NK-92 (cell line): Measurements from ENCODE around the gene CBX4.

Experiments used
- DNase-seq: peaks from one replicate; lab custom pipeline; 2025; ENCODE audit not compliant: unreplicated experiment; lab: John Stamatoyannopoulos, UW

Gene CBX4

DNA sequence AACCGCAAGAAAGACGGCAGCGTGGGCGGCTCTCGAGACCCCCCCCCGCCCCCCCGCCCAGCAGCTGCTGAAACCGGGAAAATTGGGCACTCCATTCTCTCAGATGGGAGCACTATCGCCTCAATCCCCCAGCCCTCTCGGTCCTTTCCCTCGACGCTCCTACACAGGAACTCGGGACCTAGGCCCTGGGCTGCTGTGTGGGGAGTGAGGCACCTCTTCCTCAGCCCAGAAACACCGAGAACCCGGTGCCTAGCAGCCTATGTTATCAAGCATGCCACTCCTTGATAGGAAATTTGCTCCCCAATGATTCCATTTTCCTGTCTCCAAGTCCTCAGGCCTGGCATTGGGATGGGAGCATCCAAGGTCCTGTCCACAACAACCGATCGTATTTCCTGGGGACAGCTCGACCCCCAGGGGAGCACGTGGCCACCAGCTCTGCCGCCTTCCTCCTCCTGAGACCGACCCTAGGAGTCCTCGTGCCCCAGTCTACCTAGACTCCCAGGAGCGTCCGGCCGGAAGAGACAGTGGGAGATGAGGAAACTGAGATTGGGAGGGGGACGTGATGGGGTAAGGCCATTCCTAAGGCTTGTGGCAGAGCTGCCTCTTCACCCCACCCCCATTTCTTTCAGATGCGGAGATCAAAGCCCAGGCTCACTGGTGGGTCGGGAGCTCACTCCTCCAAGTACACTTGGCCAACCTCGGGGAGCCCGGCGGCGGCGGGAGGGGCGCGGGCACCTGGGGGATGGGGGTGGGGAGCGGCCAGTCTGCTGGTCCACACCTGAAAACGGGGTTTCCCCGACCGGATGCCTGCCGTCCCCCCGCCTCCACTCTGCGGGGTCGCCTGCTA, 24.9 kb downstream of the CBX4 start:
- DNase-seq, result no peak

DNA sequence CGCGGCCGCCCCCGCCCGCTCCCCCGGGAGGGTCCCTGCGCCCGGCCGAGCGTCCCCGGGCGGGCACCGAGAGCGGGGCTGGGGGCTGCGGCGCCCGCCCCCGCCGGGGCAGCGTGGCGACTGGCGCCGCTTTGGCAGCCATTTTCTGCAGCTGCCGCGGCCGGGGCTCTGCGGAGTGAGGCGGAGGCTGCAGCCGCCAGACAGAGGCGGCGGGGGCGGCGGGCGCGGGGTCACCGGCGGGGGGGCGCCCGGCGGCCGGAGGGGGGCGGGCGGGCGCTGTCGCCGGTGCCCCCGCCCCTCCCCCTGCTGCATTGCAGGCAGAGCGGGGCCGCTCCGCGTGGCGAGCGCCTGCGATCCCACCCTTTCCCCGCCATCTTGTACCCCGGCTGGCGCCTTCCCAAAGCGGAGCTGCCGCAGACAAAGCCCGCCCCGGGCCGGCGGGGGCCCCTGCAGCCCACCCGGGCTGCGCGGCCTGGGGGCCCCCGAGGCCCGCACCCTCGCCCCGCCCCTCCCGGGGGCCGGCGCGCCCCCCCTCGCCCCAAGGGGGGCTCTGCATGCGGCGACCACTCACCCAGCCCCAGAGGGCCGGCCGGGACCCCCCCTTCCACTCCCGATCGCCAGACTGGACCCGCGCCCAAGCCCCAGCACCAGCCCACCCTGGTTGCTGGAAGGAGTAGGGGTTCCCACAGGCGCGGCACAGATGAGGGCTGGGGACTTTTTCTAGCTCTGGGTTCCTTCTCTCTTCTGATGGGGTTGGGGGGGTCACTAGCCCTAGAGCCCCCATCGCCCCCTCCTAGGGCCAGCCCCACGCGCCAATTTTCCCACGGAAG, 25.7 kb downstream of the CBX4 start:
- no peak for DNase-seq

DNA sequence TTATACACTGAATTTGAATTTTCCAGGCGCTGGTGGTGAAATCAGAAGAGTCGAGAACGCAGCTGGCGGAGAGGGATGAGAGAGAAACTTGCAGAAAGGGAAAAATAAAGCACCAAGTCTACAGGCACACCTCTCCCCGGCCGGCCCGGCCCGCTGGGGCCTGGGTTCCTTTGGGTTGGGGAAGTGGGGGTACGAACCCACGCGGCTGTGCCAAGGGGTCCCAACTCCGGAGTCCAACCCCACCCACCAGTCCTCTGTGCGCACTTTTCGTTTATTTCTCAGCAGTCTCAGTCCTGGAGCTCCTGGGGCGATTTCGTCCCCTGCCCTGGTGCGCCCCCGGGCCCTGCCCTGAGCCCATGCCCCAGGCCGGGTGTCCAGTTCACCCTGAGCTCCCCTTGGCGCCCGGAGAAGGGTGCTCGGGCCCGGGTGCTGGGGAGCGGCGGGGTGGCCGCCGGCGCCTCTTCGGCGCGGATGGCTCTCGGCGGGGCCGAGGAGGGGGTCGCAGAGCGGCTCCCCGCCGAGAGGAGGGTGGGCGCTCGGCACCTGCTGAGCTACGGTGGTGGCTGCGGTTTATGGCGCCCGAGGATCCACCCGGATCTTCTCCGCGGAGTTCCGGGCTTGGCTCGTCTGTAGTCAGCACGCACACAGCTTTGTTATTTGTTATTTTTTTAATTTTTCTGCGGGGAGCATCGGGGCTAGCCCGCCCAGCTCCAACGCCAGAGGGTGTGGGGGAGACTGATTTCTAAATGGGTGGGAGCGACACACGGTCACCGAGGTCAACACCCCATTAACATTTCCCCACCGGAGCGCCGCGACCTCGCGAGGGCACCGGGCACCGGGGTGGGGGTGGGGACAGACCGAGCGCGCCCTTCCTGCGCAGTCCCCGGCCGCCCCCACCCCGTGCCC, 26.6 kb downstream of the CBX4 start:
- DNase-seq, result no peak

DNA sequence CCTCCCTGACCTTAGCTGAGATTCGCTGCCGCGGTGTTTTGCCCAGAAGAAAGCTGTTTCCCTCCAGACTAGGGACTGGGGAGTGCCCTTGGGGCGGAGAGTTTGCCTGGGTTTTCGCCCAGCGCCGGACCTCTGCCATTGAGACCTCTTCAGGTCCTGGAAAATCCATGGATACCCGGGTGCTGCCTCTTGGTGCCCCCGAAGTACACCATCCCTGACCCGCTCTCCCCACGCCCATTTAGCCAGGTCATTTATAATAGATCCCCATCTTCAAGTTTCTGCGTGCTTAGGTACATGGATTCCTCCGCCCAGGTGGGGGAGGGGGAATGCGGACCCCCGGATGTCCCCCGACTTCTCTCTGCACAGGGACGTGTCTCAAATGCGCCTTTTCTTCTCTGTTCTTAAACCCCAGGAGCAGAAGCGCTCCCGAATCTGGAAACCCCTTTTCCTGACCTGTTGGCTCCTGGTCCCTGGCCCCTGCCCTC, 27.3 kb downstream of the CBX4 start:
- no peak for DNase-seq

DNA sequence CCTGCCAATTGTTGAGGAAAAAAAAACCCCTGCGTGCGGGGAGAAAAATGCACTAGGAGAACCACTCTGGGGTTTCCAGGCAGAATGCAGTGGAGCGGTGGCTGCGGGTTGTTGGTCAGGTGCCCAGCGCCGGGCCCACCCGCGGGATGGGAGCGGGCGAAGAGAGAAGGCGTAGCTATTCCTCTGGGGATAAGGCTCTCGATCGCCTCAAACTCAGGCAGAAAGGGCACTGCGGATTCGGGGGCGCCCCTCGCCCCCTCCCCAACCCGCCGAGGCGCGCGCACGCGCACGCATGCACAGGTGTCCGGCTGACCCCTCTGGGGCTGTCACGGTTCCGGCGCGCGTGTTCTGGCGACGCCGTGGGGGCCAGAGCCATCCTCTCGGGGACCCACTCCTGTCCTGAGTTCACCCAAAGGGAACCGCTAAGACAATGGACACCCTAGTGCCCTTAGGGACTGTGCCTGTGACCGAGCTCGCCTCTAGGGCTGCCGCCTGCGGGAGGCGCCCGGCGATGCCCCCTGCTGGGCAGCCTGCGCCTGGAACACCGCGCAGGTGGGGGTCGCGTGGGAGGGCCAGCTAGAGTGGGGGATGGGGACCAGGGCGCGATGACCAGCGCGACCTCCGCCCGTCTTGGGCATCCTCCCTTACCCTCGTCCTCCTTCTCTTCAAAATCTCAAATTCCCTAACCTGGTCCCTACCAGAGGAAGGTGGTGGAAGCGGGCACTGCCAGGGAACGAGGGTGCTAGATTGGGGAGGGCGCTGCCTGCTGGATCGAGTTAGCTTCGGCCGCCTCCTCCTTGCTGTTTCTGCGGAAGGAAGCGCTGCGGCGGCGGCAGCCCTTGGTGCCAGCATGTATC, 28.0 kb downstream of the CBX4 start:
- no peak for DNase-seq

DNA sequence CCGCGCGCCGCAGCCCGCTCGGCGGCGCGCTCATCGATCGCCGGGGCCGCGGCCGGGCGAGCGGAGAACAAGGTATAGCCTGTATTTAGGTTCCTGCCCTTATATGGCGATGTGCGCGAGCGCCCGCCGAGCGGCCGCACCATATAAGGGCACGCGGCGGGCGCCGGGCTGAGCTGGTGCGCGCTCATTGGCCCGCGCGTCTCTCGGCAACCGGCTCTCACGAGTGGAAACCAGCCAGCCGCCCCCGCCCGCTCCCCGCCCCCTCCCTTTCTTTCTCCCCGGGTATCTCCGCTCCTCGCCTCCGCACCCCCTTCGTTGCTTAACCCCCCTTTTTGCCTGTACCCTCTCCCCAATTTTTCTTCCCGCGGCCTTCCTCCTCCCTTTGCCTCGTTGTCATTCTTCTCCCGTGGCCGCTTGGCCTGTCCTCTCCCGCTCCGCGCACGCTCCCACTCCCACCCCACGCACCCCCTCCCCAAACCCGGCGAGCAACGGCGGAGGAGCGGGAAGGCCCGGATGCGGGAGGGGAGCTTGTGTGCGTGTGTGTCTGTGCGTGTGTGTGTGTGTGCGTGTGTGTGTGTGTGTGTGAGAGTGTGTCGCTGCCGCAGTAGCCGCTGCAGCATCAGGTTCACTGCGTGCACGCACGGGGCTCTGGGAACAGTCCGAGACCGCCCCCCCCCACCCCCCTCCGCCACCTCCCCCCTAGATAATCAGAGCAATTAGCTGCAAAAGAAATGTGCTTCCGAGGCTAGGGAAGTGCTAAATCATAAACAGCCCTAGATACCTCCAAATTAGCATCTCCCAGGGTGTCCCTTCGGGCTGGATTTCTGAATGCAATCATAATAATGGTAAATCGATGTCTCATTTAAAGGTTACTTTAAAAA, 28.9 kb downstream of the CBX4 start:
- no peak for DNase-seq

DNA sequence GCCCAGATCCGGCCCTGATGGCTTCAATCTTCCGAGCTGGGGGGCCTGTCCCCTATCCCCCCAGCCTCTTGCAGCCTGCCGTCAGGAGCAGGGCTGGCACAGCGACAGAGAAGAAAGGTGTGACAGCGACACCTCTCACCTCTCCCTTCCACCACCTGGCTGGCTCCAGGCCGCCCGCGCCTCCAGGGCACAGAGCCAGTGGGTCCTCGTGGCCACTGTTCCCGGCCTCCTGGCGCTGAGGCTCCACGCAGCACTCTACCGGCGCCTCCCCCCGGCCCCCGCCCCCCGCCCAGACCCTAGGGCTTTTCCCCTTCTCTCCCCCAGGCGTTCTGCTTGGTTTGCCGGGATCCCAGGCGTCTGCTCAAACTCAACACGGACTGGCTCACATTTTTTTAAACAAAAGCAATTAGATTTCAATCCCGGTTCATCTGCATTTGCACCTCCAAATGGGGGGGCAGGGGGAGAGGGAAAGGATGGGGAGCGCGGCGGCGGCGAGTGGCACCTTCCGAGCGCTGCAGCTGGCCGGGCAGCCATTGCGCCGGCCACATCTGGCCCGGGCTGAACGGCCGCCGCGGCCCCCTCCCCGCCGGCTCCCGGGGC, 29.6 kb downstream of the CBX4 start:
- DNase-seq, result no peak

DNA sequence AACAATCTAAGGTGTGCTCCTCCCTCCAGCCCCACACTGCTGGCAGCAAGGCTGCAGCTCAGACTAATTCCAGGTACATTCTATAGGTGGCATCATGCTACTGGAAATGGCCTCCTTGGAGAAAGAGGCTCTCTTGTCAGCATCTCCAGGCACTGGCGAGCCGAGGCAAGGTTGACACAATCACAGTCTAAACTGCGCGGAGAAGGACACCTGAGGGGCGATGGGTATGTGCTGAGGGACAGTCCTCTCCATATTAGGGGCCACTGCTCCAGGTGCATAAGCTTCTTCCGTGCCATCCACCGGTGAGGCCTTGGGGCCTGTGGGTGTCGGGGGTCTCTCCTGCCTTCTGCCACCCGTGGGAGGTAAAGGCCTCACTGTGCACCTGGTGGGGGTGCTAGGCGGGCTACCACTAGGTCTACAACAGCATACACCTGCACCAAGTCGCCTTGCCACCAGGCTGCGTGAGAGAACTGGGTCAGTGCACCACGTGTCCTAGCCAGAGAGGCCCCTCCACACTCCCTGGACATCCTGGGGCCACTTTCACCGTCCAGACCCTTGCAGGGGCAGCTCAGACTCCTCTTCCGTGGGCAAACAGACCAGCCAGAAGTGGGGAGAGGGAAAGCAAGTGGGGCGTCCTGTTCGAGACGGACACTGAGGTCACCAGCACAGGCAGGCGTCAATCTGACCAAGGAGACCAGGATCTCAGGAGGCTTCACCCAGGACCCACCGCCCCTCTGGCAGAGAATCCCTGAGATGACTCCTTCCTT, 30.3 kb downstream of the CBX4 start:
- no peak for DNase-seq

DNA sequence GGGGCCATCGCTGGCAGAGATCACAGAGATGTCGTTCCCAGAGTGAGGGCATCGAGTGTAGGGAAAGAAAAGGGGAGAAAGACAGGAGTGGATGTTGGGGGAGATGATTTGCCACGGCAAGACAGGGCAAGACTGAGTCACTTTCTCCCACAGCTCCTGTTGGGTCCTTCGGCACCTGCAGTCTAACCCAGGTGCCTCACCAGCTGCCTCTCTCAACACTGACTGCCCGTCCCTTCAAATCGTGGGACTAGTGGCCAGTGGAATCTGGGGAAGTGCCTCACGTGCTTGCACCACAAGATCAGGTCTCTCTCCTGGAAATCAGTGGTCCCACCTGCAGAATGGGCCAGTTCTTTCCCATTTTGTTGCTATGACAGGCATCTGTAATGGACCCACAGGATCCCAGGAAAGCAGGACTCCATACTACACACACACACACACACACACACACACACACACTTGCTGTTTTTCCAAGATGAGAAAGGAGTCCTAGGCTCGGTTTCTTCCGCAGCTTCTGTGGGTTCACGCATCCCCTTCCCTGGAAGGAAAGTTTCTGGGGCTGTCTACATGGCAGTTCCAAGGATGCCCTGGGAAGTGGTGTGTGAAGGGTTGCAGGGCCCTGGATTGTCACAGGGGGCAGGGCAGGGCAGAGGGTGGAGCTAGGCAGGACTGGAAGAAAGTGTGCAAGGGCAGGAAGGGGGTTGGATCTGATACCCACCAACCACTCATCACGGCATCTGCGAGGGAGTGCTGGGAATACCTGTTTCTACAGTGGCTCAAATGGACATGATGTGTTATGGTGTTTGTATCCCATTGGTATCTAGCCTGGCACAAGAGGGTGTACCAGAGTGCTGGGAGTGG, 32.1 kb downstream of the CBX4 start:
- DNase-seq, result no peak

DNA sequence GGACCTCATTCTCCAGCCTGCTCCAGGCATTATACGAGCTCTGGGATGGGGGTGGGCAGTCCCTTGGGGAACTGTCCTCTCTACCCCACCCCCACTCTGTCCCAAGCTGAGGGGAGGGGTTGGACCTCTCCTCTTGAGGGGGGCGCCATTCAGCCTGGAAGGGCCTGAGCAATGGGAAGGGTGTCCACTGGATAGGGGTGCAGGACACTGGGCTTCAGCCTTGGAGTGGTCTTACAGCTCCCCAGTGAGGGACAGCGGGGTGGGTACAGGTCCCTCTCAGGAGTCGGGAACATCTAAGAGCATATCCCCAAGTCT, 32.8 kb downstream of the CBX4 start:
- no peak for DNase-seq

DNA sequence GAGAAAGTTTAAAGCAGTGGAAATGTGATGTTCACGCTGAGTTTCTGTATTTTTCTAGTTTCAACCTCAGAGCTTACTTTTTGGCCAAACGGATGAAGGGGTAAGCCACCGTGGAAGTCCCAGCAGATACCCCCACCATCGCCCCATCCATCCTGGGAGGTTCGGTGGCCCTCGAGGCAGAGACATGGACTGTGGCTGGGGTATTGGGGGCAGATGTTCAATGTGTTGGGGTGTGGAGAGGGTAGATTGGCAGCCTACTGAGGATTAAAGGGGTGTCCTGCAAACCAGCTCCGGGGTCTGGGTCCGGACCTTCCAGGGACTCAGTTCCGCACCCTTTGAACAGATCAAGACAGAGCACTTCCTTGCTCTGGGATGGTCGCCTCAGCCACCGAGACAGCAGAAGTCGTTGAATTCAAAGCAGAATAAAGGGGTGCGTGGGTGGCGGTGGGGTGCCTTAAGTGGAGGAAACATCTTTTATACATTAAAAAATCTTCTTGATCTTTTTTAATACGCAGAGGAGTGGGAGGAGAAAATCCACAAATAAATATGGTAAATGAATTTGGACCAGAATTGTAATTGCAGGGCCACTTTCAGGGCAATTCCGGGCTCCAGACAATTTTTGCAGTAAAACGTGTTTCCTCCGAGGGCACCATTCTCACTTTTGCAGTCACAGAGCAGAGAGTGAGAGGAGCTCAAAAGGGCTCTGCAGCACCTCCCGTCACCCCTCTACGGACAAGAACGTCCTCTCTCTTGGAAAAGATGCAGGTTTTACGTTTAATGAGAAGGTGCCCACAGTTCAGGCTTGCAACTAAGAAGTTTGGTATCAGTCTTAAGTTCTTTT, 34.2 kb downstream of the CBX4 start:
- no peak for DNase-seq

DNA sequence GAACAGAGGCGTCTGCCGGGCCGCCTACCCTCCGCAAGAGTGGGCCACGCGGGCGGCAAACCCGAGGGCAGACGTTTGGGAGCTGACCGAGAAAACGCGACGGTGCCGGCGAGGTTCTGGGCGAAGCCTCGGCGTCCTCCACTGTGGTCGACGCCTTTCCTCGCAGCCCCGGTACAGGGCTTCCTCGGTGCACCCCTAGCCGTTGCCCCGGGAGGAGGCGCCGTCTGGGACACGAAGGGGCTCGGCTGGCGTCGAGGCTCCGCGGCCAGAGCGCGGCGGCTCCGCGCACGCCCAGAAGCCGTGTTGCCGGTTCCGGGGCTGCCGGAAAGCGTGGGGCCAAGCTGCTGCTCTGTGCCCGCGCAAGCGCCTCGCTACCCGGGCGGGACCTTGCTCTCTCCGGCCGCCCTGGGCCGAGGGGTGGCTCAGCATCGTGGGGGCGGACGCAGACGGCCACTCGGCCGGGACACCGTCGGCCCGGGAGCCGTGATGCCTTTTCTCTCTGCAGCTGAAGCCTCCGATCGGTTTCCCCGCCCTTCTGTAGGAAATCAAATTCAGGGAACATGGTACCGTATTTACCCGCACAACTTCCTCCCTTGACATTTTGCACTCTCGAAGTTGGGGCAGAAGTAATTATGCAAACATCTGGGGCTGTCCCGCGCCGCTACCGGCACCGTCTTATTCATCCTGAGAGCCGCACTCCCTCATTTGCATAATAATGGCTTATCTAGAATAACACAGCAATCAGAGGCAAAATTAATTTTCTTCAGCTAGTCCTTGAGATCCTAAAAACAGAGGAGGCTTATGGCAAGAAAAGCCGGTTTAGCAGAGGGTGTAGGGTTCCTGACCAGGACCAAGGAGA, 35.0 kb downstream of the CBX4 start:
- no peak for DNase-seq

DNA sequence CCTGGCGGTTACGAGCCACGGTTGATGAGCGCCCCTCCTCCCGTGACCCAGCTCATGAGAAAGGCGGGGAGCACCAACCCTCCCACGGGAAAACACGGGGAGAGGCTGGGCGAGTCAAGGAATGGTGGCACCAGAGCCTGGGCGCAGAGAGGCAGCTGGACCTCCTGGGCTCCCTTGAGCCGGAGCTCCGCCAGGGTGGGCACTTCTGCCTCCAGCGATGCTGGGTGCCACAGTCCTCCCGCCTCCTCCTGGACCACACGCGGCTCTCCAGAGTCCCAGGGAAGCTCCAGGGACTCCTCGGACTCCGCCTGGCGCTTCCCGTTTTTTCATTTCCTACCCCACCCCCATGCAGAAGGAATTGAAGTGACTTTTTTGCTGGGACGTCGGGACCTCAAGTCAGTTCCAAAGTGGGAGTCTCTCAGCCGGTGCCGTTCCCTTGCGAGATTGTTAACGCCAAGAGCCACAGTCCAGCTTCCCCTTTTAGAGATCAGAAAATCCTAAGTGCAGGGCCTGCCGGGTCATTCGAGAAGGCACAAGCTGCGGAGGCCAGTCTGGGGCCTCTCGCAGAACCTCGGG, 35.7 kb downstream of the CBX4 start:
- no peak for DNase-seq

DNA sequence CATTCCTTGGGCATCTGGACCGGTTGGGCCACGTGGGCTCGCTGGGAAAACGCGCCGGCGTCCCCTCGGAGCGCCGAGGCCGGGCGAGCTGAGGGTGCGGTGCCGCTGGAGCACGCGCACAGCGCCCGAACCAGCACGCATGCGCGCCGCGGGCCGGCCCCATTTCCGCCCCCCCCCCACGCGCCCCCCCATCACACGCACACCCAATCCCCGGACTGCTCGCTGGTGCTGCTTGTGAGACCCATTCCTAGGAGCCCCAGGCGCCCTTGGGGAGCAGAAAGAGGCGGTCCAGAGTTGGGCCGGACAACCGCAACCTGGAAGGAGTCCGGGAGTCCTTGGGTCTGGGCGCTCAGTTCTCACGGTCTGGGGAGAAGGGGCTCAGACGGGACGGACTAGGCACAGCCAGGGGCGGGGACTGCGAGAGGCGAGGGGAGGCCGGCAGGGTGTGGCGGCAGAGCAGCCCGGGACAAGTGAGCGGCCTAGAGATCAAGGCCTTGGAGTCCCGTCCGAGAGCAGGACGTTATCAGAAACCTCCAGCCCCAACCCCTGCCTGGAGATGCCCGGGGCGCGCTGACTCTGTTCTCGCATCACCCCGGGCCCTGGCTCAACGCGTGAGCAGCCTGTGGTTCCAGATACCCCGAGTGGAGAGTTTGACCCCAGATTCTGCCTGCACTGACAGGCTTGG, 36.4 kb downstream of the CBX4 start:
- DNase-seq, result no peak
